Right renal cortex interstitium (tissue), 3 donors: ENCODE measurements around the gene EHD3. TPM values are rescaled to one million over a fixed set of nuclear protein-coding genes. Genes with fewer than 3 reads are reported as not detected.
"Not testable (repeated sequence)": the region's sequence is repeated elsewhere in the genome, so short reads cannot be mapped to it uniquely, and the experiment has no call there.

ENCODE experiments used
- DNase-seq, 3 donors: peaks; one replicate each; pipeline ENCODE4 v3.0.0-alpha.2; 2013; ENCODE audit warnings: low read depth in 3 of 3, low spot score in 2 of 3
- polyA plus RNA-seq, 3 donors: library from polyadenylated mRNA; unstranded; fragments of 120-200 nt; gene quantifications; one replicate each; pipeline ENCODE4 v1.2.1, GENCODE V29; 2013; ENCODE audit not compliant: insufficient read length in 3 of 3

EHD3 gene
- polyA plus RNA-seq, 3 donors, result 33.3 to 49.4 (median 38.6) TPM

- DNase-seq, result no peak
Observed at GRCh38 chr2:31282634-31283033, 48.7 kb downstream of the EHD3 start.

DNA sequence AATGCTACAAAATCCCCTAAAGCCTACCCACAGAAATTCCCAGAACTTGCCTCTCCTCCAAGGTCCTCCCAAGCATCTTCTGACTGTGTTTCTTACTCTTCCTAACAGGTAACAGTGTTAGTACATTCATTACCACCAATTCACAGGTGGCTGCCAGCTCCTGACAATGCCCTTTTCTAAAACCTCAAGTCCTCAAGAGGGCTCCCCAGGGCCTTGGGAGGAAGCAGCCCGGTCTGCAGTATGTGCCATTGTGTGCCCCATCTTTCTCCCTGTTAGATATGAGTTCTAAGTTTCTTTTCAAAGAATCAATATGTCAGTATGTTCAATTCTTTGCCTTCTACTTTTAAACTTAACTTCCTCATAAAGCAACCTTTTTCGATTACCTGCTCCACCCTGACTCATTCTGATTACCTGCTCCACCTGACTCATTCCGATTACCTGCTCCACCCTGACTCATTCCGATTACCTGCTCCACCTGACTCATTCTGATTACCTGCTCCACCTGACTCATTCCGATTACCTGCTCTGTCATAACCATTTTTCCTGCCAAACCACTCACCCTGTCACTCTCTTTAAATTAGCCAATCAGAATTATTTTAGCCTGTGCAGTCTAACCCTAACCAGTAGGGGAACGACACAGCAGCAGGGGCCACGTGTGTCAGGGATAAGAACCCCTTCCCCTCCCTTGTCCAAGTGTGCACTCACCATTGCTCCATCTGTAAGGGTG is 49.4 kb downstream of the EHD3 start:
- not testable (repeated sequence) for DNase-seq

- no peak for DNase-seq
Observed at GRCh38 chr2:31284107-31284506, 50.2 kb downstream of the EHD3 start.

DNA sequence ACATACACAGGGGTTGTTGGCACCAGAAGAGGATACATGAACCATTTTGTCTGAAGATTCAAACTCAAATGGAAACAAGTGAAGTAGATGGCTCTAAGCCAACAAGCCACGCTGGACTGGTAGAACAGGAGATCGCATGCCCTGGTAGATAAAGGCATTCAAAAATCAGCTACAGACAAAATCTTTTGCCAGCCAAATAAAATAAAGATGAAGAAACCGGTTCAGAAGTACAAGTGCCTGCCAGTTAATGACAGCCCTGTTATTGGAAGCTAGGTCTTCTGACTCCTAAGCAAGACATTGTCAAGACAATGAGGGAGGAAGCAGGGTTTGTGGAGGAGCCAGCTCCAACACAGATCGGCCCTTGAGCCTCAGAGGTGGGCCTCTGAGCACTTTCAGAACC is 52.3 kb downstream of the EHD3 start:
- DNase-seq, result no peak

GRCh38 chr2:31286961-31287550 is 53.1 kb downstream of the EHD3 start:
- DNase-seq, result no peak

GRCh38 chr2:31287654-31288053 is 53.7 kb downstream of the EHD3 start:
- no peak for DNase-seq

DNA sequence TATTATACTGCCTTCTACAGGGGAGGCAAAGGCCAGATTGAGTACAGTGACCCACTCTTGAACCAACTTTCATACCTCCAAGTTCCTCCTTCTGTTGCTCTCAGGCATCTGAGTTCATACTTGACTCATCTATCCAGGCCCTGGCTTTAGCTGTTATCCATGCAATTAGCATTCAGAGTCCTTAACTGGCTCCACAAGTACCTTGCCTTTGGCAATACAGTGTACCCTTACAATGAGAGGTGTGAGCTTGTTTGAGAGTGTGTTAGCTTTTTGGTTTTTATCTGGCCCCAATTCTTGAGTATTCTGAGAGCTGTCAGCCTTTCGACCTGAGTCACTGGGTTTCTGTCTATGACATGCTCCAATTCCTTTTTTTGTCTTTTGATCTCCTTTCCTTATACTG is 60.2 kb downstream of the EHD3 start:
- DNase-seq, result no peak

- no peak for DNase-seq
Observed at GRCh38 chr2:31296641-31297287, 62.8 kb downstream of the EHD3 start.

GRCh38 chr2:31297751-31298150 is 63.8 kb downstream of the EHD3 start:
- no peak for DNase-seq

GRCh38 chr2:31299547-31299946 is 65.6 kb downstream of the EHD3 start:
- DNase-seq, result no peak

DNA sequence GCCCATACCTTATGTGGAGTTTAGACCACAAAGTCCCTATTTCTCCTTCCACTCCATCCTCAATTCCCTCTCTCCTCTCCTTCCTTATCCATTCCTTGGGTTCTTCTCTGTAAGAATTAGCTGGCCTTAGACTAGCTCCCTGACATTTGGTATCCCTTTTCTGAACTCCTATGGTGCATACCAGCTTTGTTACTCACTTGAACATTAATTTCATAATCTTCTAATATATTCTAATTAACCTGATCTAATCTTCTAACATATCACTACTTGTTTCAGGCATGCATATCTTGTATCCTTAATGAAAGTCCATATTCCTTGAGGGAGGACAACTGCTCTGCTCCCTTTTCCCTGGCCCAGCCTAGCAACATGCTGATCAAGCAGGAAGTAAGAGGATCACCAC is 66.4 kb downstream of the EHD3 start:
- DNase-seq, result no peak

- no peak for DNase-seq
Observed at GRCh38 chr2:31302940-31303563, 69.1 kb downstream of the EHD3 start.

DNA sequence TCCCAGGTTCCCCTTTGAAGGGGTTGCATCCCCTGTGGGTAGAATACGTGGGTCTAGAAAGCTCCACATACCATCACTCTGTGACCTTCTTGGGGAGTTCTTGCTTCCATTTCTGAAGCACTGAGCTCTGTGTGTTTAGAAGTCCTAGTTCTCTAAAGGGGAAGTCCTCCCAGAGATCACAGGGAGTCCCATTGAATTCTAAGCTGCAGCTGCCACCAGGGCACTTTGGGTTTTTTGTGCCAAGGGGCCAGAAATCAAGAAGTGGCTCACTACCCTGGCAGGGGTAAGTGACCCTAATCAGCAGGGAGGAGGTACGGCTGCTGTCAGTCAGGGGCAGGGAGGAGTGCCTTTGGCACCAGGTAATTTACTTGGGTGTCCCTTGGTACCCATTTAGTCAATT is 70.9 kb downstream of the EHD3 start:
- no peak for DNase-seq

DNA sequence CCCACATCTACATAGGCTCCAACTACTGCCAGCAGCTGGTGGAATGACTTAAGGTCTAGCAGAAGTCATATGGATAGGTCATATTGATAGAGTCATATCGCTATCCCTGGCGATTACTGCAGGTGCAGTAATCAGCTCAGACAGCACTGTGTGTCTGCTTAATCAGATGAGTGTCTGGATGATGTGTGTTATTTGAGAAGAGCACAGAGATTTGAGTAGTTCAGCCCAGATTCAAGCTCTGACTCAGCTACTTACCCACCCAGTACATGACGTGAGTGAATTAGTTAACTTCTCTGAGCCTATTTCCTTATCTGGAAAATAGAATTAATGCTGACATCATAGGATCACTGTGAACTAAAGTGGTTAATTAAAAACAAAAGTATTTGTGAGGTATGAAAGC is 78.9 kb downstream of the EHD3 start:
- DNase-seq, result no peak

DNA sequence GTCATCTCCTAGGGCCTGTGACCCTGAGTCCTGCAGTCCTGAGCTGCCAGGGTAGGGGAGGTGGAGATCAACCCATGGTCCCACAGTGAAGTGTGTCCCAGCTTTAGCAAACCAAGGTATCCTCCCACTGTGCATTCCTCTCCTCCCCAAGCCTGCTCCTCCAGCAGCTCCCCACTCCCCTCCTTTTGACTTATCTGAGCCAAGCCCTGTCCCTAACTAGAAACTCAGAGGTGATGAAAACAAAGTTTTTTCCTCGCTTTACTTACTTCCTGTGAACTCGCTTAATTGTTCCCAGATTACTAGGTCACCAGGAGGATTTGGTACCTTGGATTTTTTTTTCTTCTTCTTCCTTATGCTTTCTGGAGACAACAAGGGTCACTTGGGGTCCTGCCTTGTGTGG is 80.8 kb downstream of the EHD3 start:
- DNase-seq, result no peak

DNA sequence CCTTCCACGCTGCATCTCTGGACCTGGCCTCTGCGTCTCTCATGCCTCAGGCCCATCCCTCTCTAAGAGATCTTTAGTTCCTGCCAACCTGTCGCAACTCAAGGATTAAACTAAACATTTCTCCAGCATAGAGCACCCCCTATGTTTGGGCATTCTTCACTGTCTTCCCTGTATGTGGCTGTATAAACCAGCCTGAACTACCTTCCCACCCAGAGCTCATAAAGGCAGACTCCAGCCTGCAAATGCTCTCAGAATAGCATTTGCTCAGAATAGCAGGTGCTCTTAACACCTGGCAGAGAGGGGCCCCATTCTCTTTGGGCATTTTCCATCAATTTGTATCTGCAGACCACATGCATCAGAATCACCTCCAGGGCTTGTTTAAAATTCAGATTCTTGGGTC is 83.4 kb downstream of the EHD3 start:
- DNase-seq, result no peak

GRCh38 chr2:31318361-31319336 is 84.7 kb downstream of the EHD3 start:
- DNase-seq, result no peak
